NCI-H2196 treated with DMSO at 0.1 percent for 48 hours (cell line): ENCODE measurements around the gene LEMD3.
A peak's percentile ranks its signal among the peaks of the same experiment; 100 is the strongest.

Experiments used
- DNase-seq: peaks from one replicate; lab custom pipeline; 2025; ENCODE audit not compliant: unreplicated experiment; lab: John Stamatoyannopoulos, UW

Gene LEMD3

GRCh38 chr12:65169320-65170208, at the start of gene LEMD3:
TSS of gene LEMD3 (plus strand) at chr12:65169583. CDS start at chr12:65169597, 14 bp downstream.
- DNase-seq, result peak; percentile 93

- DNase-seq, result no peak
These were observed 48.1 kb upstream of the LEMD3 start, which contains the start of gene WIF1 for GRCh38 chr12:65121049-65121955. TSS of gene WIF1 (minus strand) at chr12:65121305. CDS start at chr12:65121191, 114 bp downstream.

GRCh38 chr12:65121956-65122469, 47.4 kb upstream of the LEMD3 start:
- no peak for DNase-seq

GRCh38 chr12:65122703-65123102, 46.7 kb upstream of the LEMD3 start:
- DNase-seq, result no peak

- peak; percentile 18 for DNase-seq
These were observed 45.8 kb upstream of the LEMD3 start for GRCh38 chr12:65123435-65124063.

- no peak for DNase-seq
These were observed 44.1 kb upstream of the LEMD3 start for GRCh38 chr12:65125247-65125646.

- no peak for DNase-seq
These were observed 43.4 kb upstream of the LEMD3 start for GRCh38 chr12:65125975-65126374.

GRCh38 chr12:65126482-65126881, 42.9 kb upstream of the LEMD3 start:
- no peak for DNase-seq

- no peak for DNase-seq
These were observed 35.5 kb upstream of the LEMD3 start for GRCh38 chr12:65133879-65134278.

GRCh38 chr12:65139389-65139788, 30.0 kb upstream of the LEMD3 start:
- no peak for DNase-seq

GRCh38 chr12:65140738-65141137, 28.6 kb upstream of the LEMD3 start:
- DNase-seq, result no peak

GRCh38 chr12:65147312-65147905, 22.0 kb upstream of the LEMD3 start:
- no peak for DNase-seq

- no peak for DNase-seq
These were observed 17.4 kb upstream of the LEMD3 start for GRCh38 chr12:65152012-65152411.

GRCh38 chr12:65152596-65152995, 16.8 kb upstream of the LEMD3 start:
- DNase-seq, result no peak

- DNase-seq, result no peak
These were observed 13.6 kb upstream of the LEMD3 start for GRCh38 chr12:65155784-65156183.

GRCh38 chr12:65156366-65156841, 13.0 kb upstream of the LEMD3 start:
- DNase-seq, result no peak

GRCh38 chr12:65157091-65157490, 12.3 kb upstream of the LEMD3 start:
- DNase-seq, result no peak

- DNase-seq, result no peak
These were observed 6.8 kb upstream of the LEMD3 start for GRCh38 chr12:65162609-65163008.

GRCh38 chr12:65164244-65164643, 5.1 kb upstream of the LEMD3 start:
- DNase-seq, result no peak

- no peak for DNase-seq
These were observed 4.6 kb upstream of the LEMD3 start for GRCh38 chr12:65164774-65165173.
